ENCODE measurements around the gene ROBO4.

DNA sequence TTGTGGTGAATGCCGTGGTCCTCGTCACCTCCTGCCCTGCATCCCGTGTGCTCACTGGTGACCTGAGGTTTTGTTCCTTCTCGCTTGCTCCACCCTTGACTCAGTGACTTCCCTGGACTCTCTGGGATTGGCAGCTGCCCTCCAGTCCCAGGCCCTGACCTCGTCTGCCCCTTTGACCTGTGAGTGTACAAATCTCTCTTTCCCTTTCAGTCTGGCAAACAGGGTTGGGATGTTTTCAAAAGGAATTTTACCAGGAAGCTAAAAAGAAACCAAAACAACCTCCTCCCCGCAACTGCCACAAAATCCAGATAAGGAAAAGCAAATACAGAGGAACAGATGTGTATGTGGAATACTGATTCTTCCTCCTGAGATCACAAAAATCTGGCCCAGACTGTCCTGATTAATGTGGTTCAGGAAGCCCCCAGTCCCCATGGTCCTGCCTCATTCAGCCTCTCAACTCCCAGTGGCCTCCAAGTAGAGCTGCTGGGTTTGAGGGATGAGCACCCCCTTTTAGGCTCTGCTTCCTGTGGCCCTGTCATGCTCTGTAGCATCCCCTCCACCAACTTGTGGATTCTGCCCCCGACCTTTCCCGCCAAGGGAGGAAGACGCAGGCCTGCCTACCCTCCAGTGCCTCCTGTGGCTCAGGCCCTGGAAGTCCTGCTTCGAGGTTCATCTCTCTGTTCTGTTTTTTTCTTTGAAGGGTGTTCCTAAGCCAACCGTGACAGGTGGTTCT lies 15.2 kb downstream of the ROBO4 start:
- TF ChIP-seq POLR2A (IDR thresholded peaks at IDR 0.05; ENCODE audit: borderline replicate concordance, extremely low read depth, insufficient read depth, insufficient read length): no peak
- TF ChIP-seq, protein P1, sequence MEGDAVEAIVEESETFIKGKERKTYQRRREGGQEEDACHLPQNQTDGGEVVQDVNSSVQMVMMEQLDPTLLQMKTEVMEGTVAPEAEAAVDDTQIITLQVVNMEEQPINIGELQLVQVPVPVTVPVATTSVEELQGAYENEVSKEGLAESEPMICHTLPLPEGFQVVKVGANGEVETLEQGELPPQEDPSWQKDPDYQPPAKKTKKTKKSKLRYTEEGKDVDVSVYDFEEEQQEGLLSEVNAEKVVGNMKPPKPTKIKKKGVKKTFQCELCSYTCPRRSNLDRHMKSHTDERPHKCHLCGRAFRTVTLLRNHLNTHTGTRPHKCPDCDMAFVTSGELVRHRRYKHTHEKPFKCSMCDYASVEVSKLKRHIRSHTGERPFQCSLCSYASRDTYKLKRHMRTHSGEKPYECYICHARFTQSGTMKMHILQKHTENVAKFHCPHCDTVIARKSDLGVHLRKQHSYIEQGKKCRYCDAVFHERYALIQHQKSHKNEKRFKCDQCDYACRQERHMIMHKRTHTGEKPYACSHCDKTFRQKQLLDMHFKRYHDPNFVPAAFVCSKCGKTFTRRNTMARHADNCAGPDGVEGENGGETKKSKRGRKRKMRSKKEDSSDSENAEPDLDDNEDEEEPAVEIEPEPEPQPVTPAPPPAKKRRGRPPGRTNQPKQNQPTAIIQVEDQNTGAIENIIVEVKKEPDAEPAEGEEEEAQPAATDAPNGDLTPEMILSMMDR (IDR thresholded peaks at IDR 0.05 in 2 of 3, conservative IDR thresholded peaks at IDR 0.05 in 1 of 3; ENCODE audit: borderline replicate concordance in 1 of 3, insufficient read depth in 1 of 3, low read depth in 2 of 3, low read length in 2 of 3): no peak
- TF ChIP-seq, protein P2, sequence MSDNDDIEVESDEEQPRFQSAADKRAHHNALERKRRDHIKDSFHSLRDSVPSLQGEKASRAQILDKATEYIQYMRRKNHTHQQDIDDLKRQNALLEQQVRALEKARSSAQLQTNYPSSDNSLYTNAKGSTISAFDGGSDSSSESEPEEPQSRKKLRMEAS (IDR thresholded peaks at IDR 0.05): no peak
- no peak for TF ChIP-seq SIN3A (IDR thresholded peaks at IDR 0.05; ENCODE audit: low read depth)
- no peak for TF ChIP-seq CEBPB (IDR thresholded peaks at IDR 0.05; ENCODE audit: low read depth)
- no peak for TF ChIP-seq YY1 (IDR thresholded peaks at IDR 0.05; ENCODE audit: extremely low read depth, insufficient replicate concordance, low read depth, low read length)
- TF ChIP-seq POLR2AphosphoS5 (IDR thresholded peaks at IDR 0.05; ENCODE audit: low read depth, low read length): no peak
- TF ChIP-seq SP1 (IDR thresholded peaks at IDR 0.05; ENCODE audit: low read depth): no peak
- no peak for TF ChIP-seq ZNF274 (IDR thresholded peaks at IDR 0.05; ENCODE audit: low read depth, low read length)
- TF ChIP-seq, protein P3, sequence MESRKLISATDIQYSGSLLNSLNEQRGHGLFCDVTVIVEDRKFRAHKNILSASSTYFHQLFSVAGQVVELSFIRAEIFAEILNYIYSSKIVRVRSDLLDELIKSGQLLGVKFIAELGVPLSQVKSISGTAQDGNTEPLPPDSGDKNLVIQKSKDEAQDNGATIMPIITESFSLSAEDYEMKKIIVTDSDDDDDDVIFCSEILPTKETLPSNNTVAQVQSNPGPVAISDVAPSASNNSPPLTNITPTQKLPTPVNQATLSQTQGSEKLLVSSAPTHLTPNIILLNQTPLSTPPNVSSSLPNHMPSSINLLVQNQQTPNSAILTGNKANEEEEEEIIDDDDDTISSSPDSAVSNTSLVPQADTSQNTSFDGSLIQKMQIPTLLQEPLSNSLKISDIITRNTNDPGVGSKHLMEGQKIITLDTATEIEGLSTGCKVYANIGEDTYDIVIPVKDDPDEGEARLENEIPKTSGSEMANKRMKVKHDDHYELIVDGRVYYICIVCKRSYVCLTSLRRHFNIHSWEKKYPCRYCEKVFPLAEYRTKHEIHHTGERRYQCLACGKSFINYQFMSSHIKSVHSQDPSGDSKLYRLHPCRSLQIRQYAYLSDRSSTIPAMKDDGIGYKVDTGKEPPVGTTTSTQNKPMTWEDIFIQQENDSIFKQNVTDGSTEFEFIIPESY (IDR thresholded peaks at IDR 0.05; ENCODE audit: extremely low read depth, insufficient replicate concordance, low read length): no peak
- TF ChIP-seq EZH2 (IDR thresholded peaks at IDR 0.05): no peak
- no peak for TF ChIP-seq ZFX (IDR thresholded peaks at IDR 0.05)

All from HCT116 (cell line).